ENCODE data around the gene ZNF319.
"Not testable (repeated sequence)": the region's sequence is repeated elsewhere in the genome, so short reads cannot be mapped to it uniquely, and the experiment has no call there.

ZNF319 gene

GRCh38 chr16:57985204-57986181 is 15.0 kb downstream of the ZNF319 start:
- no peaks in the 10 kb centered on the region for H3K36me3 Mint-ChIP-seq (ENCODE audit: low read depth)
- peaks cover 9% of the 10 kb centered on the region for H3K4me1 Mint-ChIP-seq (ENCODE audit: low read depth)
- H3K4me3 Mint-ChIP-seq: peak overlapping the region; percentile 83
- no peak overlapping the region for H3K27ac Mint-ChIP-seq
- peaks cover 4% of the 10 kb centered on the region for H3K27me3 Mint-ChIP-seq
- H3K9me3 Mint-ChIP-seq: no peaks in the 10 kb centered on the region

- Mint-ChIP-seq H3K27ac (no peak overlapping the region), H3K4me3 (peak overlapping the region; percentile 83), H3K27me3 (peaks cover 4% of the 10 kb centered on the region), H3K4me1 (ENCODE audit: low read depth) (peaks cover 9% of the 10 kb centered on the region), H3K9me3 (no peaks in the 10 kb centered on the region), H3K36me3 (ENCODE audit: low read depth) (no peaks in the 10 kb centered on the region)
Observed at GRCh38 chr16:57984443-57985203, 15.8 kb downstream of the ZNF319 start.

GRCh38 chr16:57982385-57982784 is 18.1 kb downstream of the ZNF319 start:
- H3K27ac Mint-ChIP-seq: no peak overlapping the region
- no peaks in the 10 kb centered on the region for H3K36me3 Mint-ChIP-seq (ENCODE audit: low read depth)
- H3K27me3 Mint-ChIP-seq: peaks cover 4% of the 10 kb centered on the region
- no peaks in the 10 kb centered on the region for H3K9me3 Mint-ChIP-seq
- H3K4me3 Mint-ChIP-seq: no peak overlapping the region
- peaks cover 9% of the 10 kb centered on the region for H3K4me1 Mint-ChIP-seq (ENCODE audit: low read depth)

GRCh38 chr16:57981636-57982035 is 18.8 kb downstream of the ZNF319 start:
- Mint-ChIP-seq H3K4me3 (no peak overlapping the region), H3K36me3 (ENCODE audit: low read depth) (no peaks in the 10 kb centered on the region), H3K4me1 (ENCODE audit: low read depth) (peaks cover 9% of the 10 kb centered on the region), H3K9me3 (no peaks in the 10 kb centered on the region), H3K27me3 (peaks cover 4% of the 10 kb centered on the region), H3K27ac (no peak overlapping the region)

- no peaks in the 10 kb centered on the region for H3K9me3 Mint-ChIP-seq
- peaks cover 4% of the 10 kb centered on the region for H3K27me3 Mint-ChIP-seq
- peaks cover 1% of the 10 kb centered on the region for H3K4me1 Mint-ChIP-seq (ENCODE audit: low read depth)
- no peak overlapping the region for H3K27ac Mint-ChIP-seq
- H3K36me3 Mint-ChIP-seq (ENCODE audit: low read depth): no peaks in the 10 kb centered on the region
- no peak overlapping the region for H3K4me3 Mint-ChIP-seq
Observed at GRCh38 chr16:57979006-57979585, 21.4 kb downstream of the ZNF319 start.

GRCh38 chr16:57978070-57978465 is 22.4 kb downstream of the ZNF319 start:
- not testable (repeated sequence) for H3K36me3 Mint-ChIP-seq (ENCODE audit: low read depth); H3K9me3 Mint-ChIP-seq; H3K4me3 Mint-ChIP-seq; H3K4me1 Mint-ChIP-seq (ENCODE audit: low read depth); H3K27me3 Mint-ChIP-seq
- peak overlapping the region; percentile 24 for H3K27ac Mint-ChIP-seq

GRCh38 chr16:57977418-57978069 is 22.9 kb downstream of the ZNF319 start:
- Mint-ChIP-seq H3K27ac (peak overlapping the region; percentile 24), H3K4me1 (ENCODE audit: low read depth) (no peaks in the 10 kb centered on the region), H3K4me3 (no peak overlapping the region), H3K36me3 (ENCODE audit: low read depth) (no peaks in the 10 kb centered on the region), H3K9me3 (no peaks in the 10 kb centered on the region), H3K27me3 (peaks cover 4% of the 10 kb centered on the region)

GRCh38 chr16:57976331-57976796 is 24.1 kb downstream of the ZNF319 start:
- H3K36me3 Mint-ChIP-seq (ENCODE audit: low read depth): no peaks in the 10 kb centered on the region
- H3K4me3 Mint-ChIP-seq: no peak overlapping the region
- H3K27ac Mint-ChIP-seq: no peak overlapping the region
- H3K27me3 Mint-ChIP-seq: no peaks in the 10 kb centered on the region
- H3K4me1 Mint-ChIP-seq (ENCODE audit: low read depth): no peaks in the 10 kb centered on the region
- no peaks in the 10 kb centered on the region for H3K9me3 Mint-ChIP-seq

GRCh38 chr16:57972306-57972705 is 28.2 kb downstream of the ZNF319 start:
- H3K4me3 Mint-ChIP-seq: no peak overlapping the region
- no peaks in the 10 kb centered on the region for H3K36me3 Mint-ChIP-seq (ENCODE audit: low read depth)

GRCh38 chr16:57971848-57972247 is 28.6 kb downstream of the ZNF319 start:
- Mint-ChIP-seq H3K4me1 (ENCODE audit: low read depth) (no peaks in the 10 kb centered on the region), H3K36me3 (ENCODE audit: low read depth) (no peaks in the 10 kb centered on the region), H3K4me3 (no peak overlapping the region), H3K9me3 (no peaks in the 10 kb centered on the region), H3K27ac (no peak overlapping the region), H3K27me3 (no peaks in the 10 kb centered on the region)

More at GRCh38 chr16:57972306-57972705, 28.2 kb downstream of the ZNF319 start:
- Mint-ChIP-seq H3K4me1 (ENCODE audit: low read depth) (no peaks in the 10 kb centered on the region), H3K9me3 (no peaks in the 10 kb centered on the region), H3K27me3 (no peaks in the 10 kb centered on the region), H3K27ac (no peak overlapping the region)

- no peaks in the 10 kb centered on the region for H3K36me3 Mint-ChIP-seq (ENCODE audit: low read depth)
- no peaks in the 10 kb centered on the region for H3K4me1 Mint-ChIP-seq (ENCODE audit: low read depth)
- H3K27ac Mint-ChIP-seq: no peak within 1 kb of the TSS
- no peaks in the 10 kb centered on the region for H3K27me3 Mint-ChIP-seq
- no peaks in the 10 kb centered on the region for H3K9me3 Mint-ChIP-seq
- no peak within 1 kb of the TSS for H3K4me3 Mint-ChIP-seq
Observed at GRCh38 chr16:57970970-57971369, 29.5 kb downstream of the ZNF319 start, which contains the start of gene CNGB1. Gene CNGB1, minus strand, starts transcription at chr16:57971128. Its CDS starts 3,842 bp downstream, at chr16:57967286.

GRCh38 chr16:57970319-57970718 is 30.2 kb downstream of the ZNF319 start:
- Mint-ChIP-seq H3K27me3 (no peaks in the 10 kb centered on the region), H3K36me3 (ENCODE audit: low read depth) (no peaks in the 10 kb centered on the region), H3K27ac (no peak overlapping the region), H3K9me3 (no peaks in the 10 kb centered on the region), H3K4me3 (no peak overlapping the region), H3K4me1 (ENCODE audit: low read depth) (no peaks in the 10 kb centered on the region)

- no peak overlapping the region for H3K4me3 Mint-ChIP-seq
- H3K4me1 Mint-ChIP-seq (ENCODE audit: low read depth): no peaks in the 10 kb centered on the region
- no peak overlapping the region for H3K27ac Mint-ChIP-seq
- H3K27me3 Mint-ChIP-seq: no peaks in the 10 kb centered on the region
- H3K9me3 Mint-ChIP-seq: no peaks in the 10 kb centered on the region
- H3K36me3 Mint-ChIP-seq (ENCODE audit: low read depth): no peaks in the 10 kb centered on the region
Observed at GRCh38 chr16:57969451-57970123, 30.9 kb downstream of the ZNF319 start.

- Mint-ChIP-seq H3K27ac (no peak overlapping the region), H3K4me1 (ENCODE audit: low read depth) (no peaks in the 10 kb centered on the region), H3K4me3 (no peak overlapping the region), H3K9me3 (no peaks in the 10 kb centered on the region), H3K27me3 (no peaks in the 10 kb centered on the region), H3K36me3 (ENCODE audit: low read depth) (no peaks in the 10 kb centered on the region)
Observed at GRCh38 chr16:57967916-57968315, 32.6 kb downstream of the ZNF319 start.

All from stimulated activated naive CD8-positive, alpha-beta T cell treated with anti-CD3 and anti-CD28 coated beads, Interleukin-15, Interleukin-2, amounts not matched to agents 100 ng/mL and 50 ng/mL, for 24 hours (primary cell).